NCI-H2227 (cell line): ENCODE data around the gene AMBP.

ENCODE experiments used
- DNase-seq: peaks from one replicate; lab custom pipeline; 2025; ENCODE audit not compliant: unreplicated experiment; lab: John Stamatoyannopoulos, UW

AMBP gene

GRCh38 chr9:114033397-114034103 is 44.5 kb downstream of the AMBP start:
- DNase-seq, result no peak

- DNase-seq, result no peak
These were observed 45.9 kb downstream of the AMBP start for GRCh38 chr9:114031948-114032840.

GRCh38 chr9:114031037-114031630 is 47.0 kb downstream of the AMBP start:
- no peak for DNase-seq

DNA sequence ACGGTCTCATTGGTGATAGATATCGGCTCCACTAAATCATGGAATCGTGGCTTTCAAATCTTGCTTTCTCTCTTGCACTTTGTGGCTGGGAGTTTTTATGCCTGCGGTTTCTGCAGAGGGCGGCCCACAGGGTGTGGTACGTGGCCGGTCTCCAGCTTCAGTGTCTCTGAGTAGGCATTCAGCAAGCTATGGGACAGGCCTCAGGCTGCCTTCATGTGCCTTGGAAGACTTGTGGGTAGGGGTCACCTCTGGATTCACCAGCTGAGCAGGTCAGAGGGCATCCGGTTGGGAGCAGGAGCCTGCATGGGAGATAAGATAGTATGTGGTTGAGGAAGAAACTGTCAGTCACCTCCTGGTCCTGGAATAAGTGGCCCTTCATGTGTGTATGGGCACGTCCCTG is 47.7 kb downstream of the AMBP start:
- DNase-seq, result no peak

DNA sequence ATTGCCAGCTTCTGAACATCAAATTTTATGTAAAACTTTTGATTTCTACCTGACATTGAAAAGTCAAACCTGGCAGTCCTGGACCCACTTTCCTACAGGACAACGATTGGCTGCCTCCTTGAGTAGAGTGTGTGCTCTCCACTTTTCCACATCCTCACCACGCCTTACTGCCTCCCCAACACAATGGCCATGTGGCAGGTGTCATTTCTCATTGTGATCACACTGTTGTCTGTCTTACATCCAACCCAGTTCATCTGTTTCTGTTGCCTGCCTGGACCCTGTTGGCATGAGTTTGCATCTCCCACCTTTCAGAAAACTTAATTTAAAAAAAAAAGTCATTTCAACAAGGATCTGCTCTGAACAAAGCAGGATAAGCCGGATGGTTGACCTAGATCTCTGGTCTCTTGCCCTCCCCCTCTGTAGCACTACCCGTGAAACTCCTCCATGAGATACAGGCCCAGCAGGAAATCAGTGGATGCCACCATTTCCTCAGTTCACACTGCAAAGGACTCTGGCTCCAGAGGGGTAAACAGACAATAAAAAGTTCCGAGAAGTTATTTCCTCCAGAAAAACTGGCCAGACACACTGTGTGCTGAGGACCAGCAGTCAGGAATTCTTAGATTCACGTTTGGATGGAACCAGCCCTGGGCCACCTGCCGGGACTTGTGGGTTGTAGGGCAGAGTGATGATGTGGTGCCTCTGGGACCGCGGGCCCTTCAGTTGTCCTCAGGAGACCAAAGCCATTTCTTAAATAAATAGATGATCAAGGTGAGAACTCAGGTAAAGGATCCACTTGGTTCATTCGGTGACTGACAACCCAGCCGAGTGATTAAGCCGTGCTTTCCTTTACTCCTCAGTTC is 48.6 kb downstream of the AMBP start:
- no peak for DNase-seq

GRCh38 chr9:114028646-114029045 is 49.5 kb downstream of the AMBP start:
- no peak for DNase-seq

GRCh38 chr9:114027863-114028465 is 50.1 kb downstream of the AMBP start:
- no peak for DNase-seq

GRCh38 chr9:114027159-114027862 is 50.8 kb downstream of the AMBP start:
- no peak for DNase-seq

DNA sequence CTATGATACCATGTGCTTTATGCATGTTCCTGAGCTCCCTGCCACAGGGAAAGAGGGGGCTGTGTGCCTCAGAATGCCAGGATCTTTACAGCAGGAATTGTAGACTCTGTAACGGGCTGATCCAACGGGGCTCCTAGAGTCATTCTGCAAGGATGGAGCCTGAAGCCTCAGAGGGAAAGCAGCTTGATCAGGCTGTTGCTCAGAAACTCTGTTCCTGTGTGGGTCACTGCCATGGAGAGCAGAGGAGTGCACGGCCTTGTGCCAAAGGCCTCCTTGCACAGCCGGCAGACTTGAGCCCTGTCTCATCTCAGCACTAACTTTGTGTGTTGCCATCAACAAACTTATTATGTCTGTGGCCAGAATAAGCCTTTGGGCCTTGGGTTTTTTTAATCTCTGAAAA is 51.8 kb downstream of the AMBP start:
- no peak for DNase-seq

- DNase-seq, result no peak
These were observed 52.3 kb downstream of the AMBP start for GRCh38 chr9:114025760-114026159.

DNA sequence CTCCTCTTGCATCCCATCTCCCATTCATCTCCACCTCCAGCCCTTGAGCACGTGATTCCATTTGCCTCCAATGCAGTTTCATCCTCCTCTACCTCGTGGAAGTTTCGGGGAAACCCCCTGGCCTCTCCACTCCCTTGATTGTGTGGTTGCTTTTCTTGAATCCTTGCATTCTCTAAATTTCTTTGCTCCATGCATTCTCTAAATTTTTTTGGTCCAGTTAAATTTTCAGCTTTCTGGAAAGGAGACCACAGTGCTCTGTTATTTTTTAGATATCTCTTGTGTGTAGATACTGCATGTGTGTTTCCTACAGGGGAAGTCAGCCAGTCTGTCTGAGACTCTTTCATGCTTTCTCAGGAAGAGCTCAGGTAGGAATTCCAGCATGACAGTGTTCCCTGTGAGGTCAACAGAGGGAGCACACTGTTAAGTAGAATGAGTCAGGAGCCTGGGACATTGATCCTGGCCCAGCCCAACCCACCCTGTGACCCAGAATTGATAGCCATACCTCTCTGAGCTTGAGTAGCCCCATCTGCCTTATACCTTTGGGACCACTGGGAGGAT is 52.8 kb downstream of the AMBP start:
- DNase-seq, result no peak

DNA sequence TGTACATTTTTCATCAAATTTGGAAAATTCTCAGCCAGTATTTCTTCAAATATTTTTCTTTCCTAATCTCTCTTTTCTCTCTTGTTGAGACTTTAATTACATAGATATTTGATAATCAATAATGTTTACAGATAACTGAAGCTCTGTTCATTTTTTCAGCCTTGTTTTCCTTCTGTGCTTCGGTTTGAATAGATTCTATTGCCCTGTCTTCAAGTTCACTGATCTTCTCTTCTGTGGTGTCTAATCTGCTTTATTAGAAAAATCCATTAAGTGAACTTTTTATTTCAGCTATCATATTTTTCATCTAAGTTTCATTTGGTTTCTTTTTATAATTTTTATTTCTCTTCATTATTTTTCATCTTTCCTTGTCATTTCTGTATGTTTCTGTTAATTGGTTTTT is 54.1 kb downstream of the AMBP start:
- no peak for DNase-seq

- DNase-seq, result no peak
These were observed 56.5 kb downstream of the AMBP start for GRCh38 chr9:114021578-114021977.

DNA sequence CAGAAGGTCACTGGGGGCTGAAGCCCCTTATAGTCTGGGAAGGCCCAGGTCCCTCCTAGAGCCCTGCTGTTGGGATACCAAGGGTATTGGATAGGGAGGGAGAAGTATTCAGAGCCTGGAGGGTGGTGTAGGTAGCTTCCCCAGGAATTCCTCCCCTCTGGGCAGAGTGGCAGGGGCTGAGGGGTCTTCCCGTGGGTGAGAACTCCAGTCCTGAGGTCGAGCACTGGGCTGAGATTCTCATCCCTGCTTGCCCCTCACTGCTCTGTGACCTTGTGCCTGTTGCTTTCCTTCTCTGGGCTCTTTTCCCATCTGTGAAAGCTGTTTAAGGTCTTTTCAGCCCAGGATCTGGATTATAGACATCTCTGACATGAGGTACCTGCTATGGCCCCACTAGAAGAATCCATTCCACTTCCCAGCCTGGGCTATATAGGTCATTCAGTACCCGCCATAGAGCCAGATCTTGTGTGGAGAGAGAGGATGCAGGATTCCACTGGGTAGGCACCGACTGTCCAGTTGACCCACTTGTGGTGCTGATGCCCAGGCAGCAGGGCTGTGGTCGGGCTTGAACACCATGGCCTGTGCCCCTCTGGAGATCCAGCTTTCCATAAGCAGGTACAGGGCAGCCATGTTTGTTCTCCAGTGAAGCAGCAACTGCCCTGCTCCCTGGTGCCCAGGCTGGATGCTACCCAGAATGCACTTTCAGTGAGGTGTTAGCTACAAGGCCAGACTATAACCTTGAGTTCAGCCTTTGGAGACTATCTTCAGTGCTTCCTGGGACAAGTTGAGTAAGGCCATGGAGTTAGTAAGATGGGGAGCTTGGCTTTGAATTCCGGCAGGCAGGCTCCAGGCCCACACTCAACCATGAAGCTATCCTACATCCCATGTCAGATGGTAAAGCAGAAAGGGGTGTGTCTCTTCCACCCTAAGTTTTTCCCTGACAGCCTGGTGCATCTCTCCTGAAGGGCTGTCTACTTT is 60.1 kb downstream of the AMBP start:
- DNase-seq, result no peak

DNA sequence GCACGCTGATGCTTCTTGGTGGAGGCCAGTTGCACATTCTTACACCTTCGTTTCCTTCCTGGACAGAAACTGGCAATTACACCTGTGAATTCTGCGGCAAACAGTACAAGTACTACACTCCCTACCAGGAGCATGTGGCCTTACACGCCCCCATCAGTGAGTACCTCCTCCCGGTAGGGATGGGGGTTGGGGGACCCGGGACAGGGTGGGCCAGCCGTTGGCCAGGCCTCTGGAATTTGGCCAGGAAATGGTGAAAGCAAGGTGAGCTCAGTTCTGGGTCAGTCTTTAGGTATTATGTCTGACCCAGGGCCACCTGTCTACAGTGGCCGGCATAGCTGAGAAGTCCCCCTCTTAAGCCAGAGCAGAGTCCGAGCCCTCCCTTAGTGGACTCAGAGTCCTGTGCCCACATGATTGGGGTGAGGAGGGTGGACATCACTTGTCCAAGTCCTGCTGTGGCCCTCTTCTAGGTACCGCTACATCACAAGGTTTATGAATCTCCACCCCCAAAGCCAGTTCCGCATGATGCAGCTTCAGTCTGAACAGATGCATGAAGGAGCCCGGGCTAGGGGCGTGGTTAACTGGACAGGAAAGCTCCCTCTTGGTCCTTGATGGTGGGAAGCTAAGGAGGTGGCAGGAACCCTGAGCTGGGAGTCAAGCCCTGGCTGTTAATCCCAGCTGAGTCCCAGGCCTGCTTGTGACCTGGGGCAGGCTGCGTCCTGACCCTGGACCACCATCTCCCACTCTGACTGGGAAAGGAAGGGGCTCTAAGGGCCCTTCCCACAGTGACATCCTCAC is 61.3 kb downstream of the AMBP start:
- no peak for DNase-seq

GRCh38 chr9:114016101-114016500 is 62.0 kb downstream of the AMBP start:
- DNase-seq, result no peak

DNA sequence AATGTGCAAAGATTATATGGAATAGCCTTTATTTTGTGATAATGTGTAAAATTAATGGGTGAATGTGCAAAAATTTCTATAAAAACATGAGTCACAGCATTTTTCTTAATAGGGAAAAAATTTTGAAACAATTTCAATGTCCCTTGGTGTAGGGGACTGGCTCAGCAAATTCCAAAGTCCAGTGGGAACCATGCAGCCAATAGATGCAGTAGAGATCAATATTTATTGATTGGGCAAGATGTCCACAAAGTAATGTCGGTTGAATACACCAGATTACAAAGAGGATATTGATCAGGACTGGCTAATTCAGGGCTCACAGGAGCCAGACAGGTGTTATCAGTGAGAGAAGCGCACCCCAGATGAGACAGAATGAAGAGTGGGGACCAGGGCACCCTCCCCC is 62.5 kb downstream of the AMBP start:
- no peak for DNase-seq

DNA sequence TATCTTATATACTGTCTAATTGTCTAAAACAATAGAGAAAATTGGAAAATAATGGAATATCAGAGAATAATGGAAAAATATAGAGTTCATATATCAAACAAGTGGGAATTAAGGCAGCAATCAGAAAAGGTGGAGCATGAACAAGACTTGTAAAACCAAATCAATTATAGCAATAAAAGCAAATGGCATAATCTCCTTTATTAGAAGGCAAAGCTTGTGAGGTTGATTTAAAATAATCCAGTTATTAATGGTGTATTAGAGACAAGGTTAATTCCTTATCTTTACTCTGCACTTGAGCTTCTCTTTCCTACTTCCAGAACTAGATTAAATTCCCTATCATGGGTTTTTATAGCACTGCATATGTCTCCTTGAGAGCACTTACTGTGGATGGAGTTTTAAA is 64.1 kb downstream of the AMBP start:
- no peak for DNase-seq
